NCI-H345 (cell line): ENCODE data around the gene CYFIP2.

Experiments used
- DNase-seq: peaks from one replicate; lab custom pipeline; 2025; lab: John Stamatoyannopoulos, UW

CYFIP2 gene

GRCh38 chr5:157258450-157258849, 7.5 kb upstream of the CYFIP2 start:
- no peak for DNase-seq

GRCh38 chr5:157259699-157260098, 6.2 kb upstream of the CYFIP2 start:
- no peak for DNase-seq

GRCh38 chr5:157263496-157264090, 2.3 kb upstream of the CYFIP2 start:
- no peak for DNase-seq

GRCh38 chr5:157266286-157267007, 524 bp downstream of the CYFIP2 start:
- peak; percentile 49 for DNase-seq

- DNase-seq, result no peak
Observed at GRCh38 chr5:157267025-157267424, 1.1 kb downstream of the CYFIP2 start.

- no peak for DNase-seq
Observed at GRCh38 chr5:157267761-157268480, 2.0 kb downstream of the CYFIP2 start.

GRCh38 chr5:157269165-157269671, 3.3 kb downstream of the CYFIP2 start:
- DNase-seq, result no peak

GRCh38 chr5:157269761-157270272, 3.9 kb downstream of the CYFIP2 start:
- no peak for DNase-seq

- no peak for DNase-seq
Observed at GRCh38 chr5:157270771-157271170, 4.8 kb downstream of the CYFIP2 start.

- no peak for DNase-seq
Observed at GRCh38 chr5:157271740-157272271, 5.9 kb downstream of the CYFIP2 start.

- DNase-seq, result no peak
Observed at GRCh38 chr5:157273131-157273556, 7.2 kb downstream of the CYFIP2 start.

GRCh38 chr5:157275403-157275802, 9.5 kb downstream of the CYFIP2 start:
- no peak for DNase-seq

- DNase-seq, result no peak
Observed at GRCh38 chr5:157278319-157279037, 12.6 kb downstream of the CYFIP2 start.

GRCh38 chr5:157279605-157280239, 13.8 kb downstream of the CYFIP2 start:
- no peak for DNase-seq

- no peak for DNase-seq
Observed at GRCh38 chr5:157280927-157281326, 15.0 kb downstream of the CYFIP2 start.

GRCh38 chr5:157282150-157282549, 16.2 kb downstream of the CYFIP2 start:
- no peak for DNase-seq

- DNase-seq, result no peak
Observed at GRCh38 chr5:157283434-157283833, 17.5 kb downstream of the CYFIP2 start.

- no peak for DNase-seq
Observed at GRCh38 chr5:157284458-157285212, 18.7 kb downstream of the CYFIP2 start.

- no peak for DNase-seq
Observed at GRCh38 chr5:157285310-157286035, 19.6 kb downstream of the CYFIP2 start.

GRCh38 chr5:157286761-157287211, 20.9 kb downstream of the CYFIP2 start:
- DNase-seq, result no peak
